SH-SY5Y (cell line): ENCODE data around the gene BCL10.

Experiments used
- GATA2 ChIP-seq: IDR thresholded peaks from 2 replicates; pipeline ENCODE4 v1.6.1; 2011; ENCODE audit warnings: mild to moderate bottlenecking, low read depth, low read length
- GATA3 ChIP-seq: IDR thresholded peaks from 2 replicates; pipeline ENCODE4 v1.6.1; 2011; ENCODE audit warnings: low read depth, mild to moderate bottlenecking, low read length, moderate library complexity

GRCh38 chr1:85289848-85290335 is 13.5 kb upstream of the BCL10 start:
- TF ChIP-seq GATA3 (no peak), GATA2 (no peak)
